GM11168 (cell line): Measurements from ENCODE around the gene CCDC33.

ENCODE experiments used
- in situ Hi-C: fragments of 300-500 bp; cut with MboI; formaldehyde crosslinking; loops from one replicate; pipeline ENCODE4 v1.12.0; 2022; ENCODE audit warnings: low sequenced_read_pairs; ENCODE audit not compliant: unreplicated experiment

Gene CCDC33

DNA sequence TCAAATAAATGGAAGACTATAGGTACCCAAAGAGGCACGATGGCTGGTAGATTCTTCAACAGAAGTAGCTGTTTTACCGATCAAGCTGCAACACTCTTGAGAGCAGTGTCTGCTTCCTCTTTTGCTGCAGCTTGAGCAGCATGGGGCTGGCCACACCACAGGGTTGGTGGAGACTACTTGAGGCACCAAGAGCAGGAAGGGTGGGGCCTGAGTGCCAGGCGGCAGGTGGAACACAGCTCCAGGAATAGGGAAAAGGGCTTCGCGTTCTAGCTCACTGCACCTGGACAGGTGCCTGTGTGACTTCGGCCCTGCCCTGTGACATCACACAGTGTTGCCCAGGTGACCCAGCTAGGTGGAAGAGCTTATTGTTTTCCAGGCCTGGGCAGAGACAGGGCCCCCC is at the start of gene CCDC33:
CCDC33 (plus strand) TSS at position 365 of the 400 bp plus-strand sequence. CDS start 394 bp downstream, outside the sequence.
- in situ Hi-C loops = no loop called here

DNA sequence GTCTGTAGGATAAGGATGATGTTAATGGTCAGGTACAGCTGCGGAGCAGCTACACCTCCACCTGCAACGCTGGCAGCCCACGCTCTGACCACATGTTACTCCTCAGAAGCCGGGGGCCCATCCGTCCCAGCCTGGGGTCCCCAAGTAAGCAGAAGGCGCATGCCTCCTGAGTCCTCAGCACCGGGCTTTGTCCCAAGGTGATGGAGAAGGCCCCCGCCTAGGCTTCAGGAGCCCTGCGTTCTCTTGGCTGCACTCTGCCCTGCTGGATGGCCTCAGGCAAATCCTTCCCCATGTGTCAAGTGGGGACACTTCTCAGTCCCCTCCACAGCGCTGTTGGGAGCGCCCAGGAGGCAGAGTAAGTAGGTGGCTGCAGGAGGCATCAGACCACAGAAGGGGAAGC is 47.9 kb upstream of the CCDC33 start:
- in situ Hi-C loops = no loop called here

DNA sequence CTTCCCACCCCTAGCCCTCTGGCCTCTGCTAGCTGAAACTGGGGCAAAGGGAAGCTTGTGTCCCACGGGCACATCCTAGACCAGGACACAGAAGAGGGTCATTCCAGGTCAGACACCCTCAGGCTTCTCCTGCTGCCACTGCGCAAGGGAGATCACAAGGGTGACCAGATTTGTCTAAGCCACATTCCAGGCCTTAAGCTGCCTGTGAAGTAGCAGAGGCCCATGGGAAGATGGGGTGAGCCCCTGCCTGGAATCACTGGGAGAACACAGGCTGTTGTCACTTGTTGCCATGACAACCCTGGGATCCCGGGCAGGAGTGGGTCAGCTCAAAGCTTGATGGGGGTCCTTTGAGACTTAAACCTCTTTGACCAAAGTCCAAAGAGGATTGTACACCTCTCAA is 44.3 kb upstream of the CCDC33 start:
- in situ Hi-C loops = no loop called here

DNA sequence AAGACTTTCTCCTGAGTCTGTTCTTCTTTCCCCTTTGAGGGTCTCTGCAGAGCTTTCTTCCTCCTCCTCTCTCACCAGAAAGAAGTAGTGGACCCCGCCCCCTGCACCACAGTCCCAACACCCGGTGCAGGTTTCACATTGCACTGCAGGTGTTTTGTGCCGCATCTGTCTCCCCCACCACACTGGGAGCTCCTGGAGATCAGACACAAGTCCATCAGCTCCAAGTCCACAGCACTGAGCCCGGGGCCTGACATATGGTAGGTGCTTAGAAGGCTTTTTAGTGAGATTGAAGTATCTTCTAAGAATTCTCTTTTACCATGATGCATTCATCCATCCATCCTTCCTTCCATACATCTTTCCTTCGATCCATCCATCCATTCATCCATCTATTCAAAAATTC is 43.4 kb upstream of the CCDC33 start:
- in situ Hi-C loops = no loop called here

DNA sequence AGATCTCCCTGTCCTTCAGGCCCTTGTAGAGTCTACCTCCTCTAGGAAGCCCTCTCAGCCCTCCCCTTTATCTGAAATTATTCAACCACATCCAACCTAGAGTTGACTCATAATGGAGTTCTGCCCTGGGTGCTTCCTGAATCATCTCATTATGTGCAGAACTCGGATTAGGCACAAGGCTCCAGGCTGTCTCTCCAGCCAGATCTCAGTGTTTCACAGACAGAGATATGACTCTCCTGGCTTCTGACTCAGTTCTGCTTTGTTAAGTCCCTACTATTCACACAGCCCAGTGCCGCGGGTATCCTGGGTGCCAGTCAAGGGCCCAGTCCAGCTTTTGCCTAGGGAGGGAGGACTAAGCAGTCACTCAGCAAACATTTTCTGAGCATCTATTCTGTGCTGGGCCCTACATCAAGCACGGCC is 42.8 kb upstream of the CCDC33 start:
- in situ Hi-C loops = no loop called here

DNA sequence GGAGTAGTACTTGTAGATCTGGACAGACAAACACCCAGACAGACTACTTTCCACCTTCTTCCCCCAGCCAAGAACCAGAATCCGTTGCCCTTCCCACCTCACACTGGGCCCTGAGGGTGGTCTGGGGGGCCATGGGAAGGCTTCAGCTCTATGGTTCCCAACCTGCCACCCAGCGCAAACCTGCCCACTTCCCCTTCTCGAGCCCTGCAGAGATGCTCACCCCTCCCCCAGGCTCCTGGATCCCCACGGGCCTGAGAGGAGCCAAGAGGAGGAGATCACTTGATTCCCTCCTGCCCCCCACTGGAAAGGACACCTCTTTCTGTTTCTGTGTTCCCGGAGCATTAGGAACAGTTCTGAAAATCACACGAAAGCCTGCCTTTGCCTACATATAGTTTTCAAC is 42.2 kb upstream of the CCDC33 start:
- in situ Hi-C loops = no loop called here

DNA sequence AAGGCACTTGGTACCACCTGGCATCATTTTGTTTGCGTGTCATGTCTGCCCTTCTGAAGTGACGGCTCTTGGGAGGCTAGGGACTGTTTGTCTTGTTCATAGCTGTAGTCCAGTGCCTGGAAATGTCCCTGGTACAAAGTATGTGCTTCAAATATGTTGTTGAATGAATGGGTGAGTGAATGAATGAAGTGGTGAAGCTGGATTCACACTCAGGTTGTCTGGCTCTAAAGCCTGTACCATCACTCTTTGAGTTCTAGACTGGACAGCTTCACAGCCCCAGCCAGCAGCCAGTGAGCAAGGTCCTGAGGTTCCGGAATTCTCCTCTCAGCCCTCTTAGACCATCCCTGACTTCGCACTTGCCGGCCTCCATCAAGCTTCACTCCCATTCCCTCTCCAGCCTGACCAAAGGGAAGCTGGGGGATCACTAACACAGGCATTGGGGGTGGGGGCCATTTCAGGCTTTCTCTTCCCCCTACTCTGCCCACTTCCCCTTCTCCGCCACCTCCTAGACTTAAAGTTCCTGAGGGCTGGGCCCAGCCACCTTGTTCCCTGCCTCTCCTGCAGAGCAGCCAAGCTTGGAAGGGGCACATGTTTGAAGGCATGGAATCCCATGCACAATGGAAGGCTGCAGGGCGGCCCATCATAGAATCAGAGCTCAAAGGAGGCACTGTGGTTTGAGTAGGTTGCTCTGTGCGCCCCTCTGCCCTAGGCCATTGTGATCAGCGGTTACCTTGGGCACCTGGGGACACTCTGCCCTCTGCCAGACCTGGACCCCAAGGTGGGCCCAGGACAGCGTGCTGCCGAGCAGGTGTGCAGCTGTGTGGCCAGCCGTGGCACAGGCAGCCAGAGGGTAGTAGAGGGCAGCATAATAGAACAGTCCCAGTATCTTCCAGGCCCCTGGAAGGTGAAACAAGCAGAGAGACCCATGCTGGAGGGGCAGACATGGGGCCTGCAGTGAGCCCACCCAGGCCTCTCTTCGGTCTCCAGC is 41.3 kb upstream of the CCDC33 start:
- in situ Hi-C loops = no loop called here

DNA sequence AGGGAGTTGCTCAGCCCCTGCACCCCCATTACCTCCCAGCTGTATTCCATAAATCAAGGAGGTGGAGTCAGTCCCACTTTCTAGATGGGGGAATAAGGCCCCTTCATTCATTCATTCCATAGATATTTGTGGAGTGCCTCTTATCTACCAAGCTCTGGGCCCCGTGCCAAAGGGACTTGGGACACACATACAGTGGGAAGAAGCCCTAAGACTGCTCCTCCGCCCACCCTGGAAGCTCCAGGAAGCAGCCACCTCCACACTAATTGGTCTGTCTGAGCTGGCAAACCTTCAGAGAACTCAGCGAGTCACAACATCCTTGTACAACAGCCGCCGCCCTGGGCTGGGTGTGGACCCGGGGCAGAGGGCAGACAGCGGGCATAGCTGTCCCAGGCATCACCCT is 40.0 kb upstream of the CCDC33 start:
- in situ Hi-C loops = no loop called here

DNA sequence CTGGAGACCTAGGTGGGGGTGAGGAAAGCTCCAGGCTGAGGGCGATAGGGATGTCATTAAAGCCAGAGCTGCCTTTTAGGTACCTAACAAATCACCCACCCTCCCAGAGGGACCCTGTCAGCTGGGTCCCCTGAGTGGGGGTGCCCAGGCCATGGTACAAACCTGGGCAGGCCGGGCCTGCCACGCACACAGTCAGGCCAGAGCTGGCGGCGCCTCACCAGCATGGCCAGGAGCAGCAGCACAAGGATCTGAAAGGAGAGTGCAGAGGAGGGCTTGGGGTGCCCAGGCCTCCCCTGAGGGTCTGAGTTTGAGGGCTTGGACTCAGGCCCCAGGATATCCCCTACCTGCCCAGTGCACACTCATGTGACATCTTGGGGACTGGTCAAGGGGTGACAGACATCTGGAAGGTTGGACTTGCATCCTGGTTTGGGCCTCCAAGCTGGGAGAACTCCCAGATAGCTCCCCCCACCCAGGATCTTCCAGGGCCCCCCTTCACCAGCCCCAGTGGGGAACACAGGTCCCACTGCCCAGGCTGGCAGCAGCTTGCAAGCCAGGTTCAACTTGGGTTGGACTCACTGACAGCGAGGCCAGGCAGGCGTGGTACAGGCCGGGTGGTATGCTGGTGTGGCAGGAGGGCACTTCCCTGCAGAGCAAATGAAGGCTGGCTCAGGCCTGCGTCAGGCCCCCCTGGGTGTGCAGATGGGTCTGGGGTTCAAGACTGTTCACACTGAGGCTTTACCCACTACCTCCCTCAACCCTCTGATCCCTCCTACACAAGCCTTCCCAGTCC is 38.8 kb upstream of the CCDC33 start:
- in situ Hi-C loops = no loop called here

DNA sequence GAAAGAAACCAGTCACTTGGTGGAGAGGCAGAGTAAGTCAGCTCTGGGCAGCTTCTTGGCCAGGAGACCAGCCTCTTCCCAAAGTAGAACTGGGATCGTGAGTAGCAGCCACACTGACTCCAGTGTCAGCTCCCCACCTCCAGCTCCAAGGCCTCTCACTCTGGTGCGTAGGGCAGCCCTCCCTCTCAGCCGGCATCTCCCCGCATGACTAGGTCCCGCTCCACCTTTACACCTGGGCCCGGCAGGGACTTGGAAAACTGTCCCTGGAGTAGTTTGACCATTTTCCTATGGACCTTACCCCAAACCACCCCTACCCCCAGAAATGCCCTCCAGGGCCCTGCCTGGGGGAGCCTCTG is 36.9 kb upstream of the CCDC33 start:
- in situ Hi-C loops = no loop called here

DNA sequence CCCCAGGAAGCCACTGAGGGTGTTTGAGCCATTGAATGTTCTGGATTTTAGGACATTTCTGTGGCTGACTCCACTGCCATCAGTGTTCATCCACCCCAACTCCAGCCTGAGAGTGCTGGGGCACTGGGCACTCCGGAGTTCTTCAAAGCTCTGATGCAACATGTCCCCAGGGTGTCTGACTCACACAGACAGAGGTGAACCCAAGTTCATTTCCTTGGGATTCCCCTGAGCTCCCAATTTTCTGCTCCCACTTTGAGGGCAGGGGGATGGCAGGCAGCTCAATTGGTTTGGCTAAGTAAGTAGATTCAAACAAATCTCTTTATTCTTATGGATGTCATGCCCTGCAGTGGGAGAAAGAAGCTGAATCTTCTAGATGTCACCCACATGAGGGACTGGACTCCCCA is 35.7 kb upstream of the CCDC33 start:
- in situ Hi-C loops = no loop called here

DNA sequence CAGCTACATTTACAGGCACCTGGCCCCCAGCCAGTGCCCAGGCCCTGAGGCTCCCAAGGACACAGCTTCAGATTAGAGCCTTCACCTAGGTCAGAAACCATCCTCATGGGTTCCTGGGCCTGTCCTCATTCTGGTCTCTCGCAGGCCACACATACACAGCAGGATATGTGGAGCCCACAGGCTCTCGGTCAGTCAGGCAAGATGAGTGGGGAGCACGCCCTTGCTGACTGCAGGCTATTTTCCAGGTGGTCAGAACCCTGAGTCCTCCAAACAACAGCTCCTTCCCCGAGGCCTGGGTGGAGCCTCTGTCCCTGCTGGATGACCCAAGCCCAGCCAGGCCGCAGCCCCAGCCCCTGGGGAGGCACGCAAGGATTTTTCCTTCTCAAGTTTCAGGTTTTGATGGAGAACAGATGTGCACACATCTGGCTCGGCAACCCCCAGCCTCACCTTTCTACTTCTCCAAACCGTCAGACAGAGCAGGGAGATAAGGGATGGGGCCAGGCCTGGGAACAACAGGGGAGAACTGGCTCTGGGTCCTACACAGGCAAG is 35.2 kb upstream of the CCDC33 start:
- in situ Hi-C loops = no loop called here

DNA sequence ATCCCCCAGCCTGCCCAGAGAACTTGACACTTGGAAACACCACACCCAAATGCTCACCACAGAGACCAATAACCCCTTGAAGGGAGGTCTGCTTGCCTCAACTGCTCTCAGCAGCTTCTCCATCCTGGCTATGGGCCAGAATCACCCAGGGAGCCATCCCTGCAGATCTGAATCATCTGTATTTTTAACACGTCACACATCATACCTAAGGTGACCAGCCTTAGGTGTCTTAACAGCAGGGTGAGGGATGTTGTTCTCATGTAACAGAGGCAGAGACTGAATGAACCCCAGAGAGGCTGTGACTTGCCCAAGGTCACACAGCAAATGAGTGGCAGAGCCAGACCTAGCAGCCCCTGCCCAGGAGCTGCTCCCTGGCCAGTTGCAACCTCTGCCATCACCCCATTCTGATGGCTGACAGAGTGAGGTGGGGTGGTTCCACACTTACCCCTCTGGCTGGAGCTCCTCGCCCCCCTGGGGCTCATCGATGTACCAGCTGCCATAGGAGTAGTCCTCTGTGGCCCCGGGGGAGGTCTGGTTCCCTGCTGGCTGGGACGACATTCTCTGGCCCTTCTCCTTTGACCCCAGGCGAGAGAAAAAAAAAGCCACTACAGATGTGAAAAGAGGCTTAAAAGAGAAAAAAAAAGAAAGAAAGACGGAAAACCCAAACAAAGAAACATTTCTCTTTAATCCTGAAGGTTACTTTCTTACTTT is 34.3 kb upstream of the CCDC33 start:
- in situ Hi-C loops = no loop called here

DNA sequence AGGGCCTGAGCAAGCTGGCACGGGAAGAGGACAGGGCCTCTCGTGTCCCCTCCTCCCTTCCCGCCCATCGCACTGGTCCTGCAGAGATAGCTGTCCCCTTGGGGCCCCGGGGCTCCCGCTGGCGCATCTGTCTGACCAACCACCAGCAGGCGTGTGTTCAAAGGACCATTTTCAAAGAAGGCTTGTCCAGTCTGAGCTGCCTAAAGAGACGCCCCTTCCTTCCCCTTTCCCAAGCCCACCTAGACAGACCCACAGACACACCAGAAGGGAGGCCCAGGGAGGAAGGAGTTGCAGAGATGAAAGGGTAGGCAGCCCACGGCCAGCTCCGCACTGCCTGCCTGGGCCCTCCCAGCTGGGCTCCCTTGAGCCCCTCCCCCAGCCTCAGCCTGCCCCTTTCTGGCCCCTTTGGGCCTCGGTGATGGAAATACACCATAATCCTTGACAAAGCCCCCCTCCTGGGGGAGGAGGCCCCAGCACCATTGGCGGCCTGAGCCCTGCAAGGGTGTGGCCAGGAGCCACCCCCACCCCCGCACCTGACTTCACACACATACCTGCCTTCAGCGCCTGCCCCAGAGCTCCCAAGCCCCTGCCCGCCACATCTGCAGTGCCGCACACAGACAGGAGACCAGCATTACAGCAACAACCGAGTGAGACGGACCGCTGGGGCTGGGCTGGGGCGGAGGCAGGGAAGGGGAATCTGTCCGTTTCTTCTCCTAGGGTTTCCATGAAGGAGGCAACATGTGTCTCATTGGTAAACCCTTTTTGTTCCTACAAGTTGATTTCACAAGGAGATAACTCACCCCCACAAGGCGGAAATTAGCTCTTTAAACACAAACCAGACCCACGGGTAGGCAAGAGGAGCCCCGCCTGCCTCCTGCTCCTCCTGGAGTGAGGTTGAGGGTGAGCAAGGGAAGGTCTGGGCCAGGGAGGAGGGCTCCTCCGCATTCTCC is 33.4 kb upstream of the CCDC33 start, which contains the start of gene STRA6:
STRA6 (minus strand) TSS at position 336 of the 950 bp plus-strand sequence. CDS start 520 bp downstream, outside the sequence.
- in situ Hi-C loops = no loop called here

DNA sequence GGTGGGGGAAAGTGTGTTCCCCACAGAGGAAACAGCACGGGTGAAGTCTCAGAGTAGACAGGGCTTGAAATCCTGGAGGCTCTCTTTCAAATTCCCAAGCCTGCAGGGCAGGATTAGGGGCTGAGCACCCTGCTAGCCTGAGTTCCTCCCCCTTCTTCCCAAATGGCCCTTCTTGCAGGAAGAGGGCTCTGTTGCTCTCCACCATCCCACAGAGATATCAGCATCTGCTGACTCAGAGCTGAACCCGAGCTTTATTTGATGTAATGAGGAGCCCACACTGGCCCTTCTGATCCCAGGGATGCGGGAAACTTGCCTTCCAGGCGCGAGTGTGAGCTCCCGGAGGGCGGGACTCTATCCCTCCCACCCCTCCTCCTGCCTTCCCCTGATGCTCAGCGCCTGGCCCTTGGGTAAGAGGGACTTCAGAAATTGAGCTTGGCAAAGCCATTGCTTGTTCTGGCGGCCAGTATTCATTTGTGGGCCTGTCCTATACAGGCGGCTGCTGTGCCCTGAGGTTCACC is 32.2 kb upstream of the CCDC33 start:
- in situ Hi-C loops = no loop called here

DNA sequence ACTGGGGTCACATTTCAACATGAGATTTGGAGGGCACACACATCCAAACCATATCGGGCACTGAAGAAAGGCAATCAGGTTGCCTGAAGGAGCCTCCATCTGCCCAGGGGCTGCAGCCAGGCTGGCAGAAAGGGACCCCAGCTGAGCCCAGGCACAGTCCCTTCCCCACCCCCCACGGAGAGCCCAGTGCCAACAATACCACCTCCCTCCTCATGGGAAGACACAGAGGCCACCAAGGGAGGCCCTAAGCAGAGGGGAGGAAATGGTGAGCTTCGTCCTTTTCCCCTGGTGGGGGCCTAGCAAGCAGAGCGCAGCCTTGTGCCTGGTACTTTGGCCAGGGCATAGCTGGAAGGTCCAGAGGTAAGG is 30.6 kb upstream of the CCDC33 start:
- in situ Hi-C loops = no loop called here

DNA sequence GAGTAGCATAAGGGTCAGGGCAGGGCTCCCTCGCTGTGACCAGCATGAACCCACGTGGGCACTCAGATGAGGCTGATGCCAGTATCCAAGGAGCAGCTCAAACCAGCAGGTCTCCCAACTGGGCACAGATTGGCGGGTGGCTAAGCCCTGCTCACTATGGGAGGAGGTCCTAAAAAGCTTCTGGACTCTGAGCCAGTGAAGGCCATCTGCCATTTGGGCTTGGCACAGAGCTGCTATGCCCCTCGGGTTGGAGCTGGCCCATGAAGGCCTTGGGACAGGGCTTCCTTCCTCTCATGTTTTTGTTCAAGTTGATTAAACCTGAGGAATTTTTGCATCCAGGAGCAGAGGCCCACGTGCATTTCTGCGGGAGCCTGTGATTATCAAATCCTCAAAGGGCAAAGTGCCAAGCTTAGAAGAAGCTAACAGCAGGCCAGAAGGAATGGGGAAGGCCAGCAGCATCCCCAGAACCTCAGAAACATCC is 29.3 kb upstream of the CCDC33 start:
- in situ Hi-C loops = no loop called here

DNA sequence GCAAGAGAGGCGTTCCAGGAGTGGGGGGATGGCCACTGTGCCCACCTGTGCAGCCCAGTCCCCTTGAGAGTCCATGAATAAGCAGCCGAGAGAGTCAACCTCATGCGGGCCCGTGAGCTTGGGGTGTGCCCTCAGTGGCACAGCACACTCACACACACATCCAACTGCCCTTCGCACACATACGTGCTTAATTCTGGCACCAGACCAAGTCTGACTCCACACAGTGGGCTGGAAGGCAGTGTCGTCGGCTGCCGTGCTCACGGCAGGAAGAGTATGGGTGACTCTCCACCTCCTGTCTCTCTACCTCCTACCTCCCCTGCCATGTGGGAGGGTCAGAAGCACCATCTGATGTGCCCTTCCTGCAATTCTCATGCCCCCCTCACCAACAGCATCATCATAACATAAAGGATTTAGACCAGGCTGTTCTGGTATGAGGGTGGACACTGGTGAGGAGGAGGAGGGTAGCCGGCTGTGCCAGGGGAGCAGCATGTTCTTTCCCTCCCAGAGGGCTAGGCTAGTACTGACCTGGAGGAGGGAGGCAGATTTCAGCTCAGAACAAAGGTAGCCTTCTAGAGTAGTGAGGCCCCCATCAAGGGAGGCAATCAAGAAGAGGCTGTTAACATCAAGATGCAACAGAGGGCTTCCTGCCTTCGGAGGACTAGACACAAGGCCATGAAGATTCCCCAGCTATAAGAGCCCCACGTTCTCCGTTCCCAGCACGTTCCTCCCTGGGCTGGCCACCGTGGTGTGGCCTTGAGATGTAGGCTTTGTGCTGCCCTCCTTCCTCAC is 28.3 kb upstream of the CCDC33 start:
- in situ Hi-C loops = no loop called here
